ENCODE data around the gene ARRDC5.
"Not testable (repeated sequence)": the region's sequence is repeated elsewhere in the genome, so short reads cannot be mapped to it uniquely, and the experiment has no call there.

Gene ARRDC5

GRCh38 chr19:4939466-4939865 is 36.8 kb upstream of the ARRDC5 start:
- Histone ChIP-seq H3K9ac (ENCODE audit: low read length) (no peak overlapping the region), H3K27ac (ENCODE audit: low read length) (no peak overlapping the region), H3K79me2 (ENCODE audit: low read length) (peaks cover 53% of the 10 kb centered on the region)

GRCh38 chr19:4938461-4938860 is 35.8 kb upstream of the ARRDC5 start:
- H3K4me3 ChIP-seq (ENCODE audit: low read length); H2AFZ ChIP-seq (ENCODE audit: low read length); H3K27me3 ChIP-seq (replicated peaks; ENCODE audit: insufficient read depth, low read length); H4K20me1 ChIP-seq (ENCODE audit: insufficient read depth, low read length); H3K27ac ChIP-seq (ENCODE audit: low read length); DNase-seq; H3F3A ChIP-seq (ENCODE audit: insufficient read depth, low read length); H3K4me1 ChIP-seq (ENCODE audit: low read length); H3K9me2 ChIP-seq (replicated peaks; ENCODE audit: insufficient read depth, low read length); H3K9me3 ChIP-seq (replicated peaks; ENCODE audit: insufficient read depth, low read length); H3K9ac ChIP-seq (ENCODE audit: low read length); H3K4me2 ChIP-seq (ENCODE audit: low read depth, low read length): not testable (repeated sequence)
- H3K36me3 ChIP-seq (replicated peaks; ENCODE audit: insufficient read depth, low read length): peaks cover 13% of the 10 kb centered on the region; the same call in 1 of the 2 replicates
- H3K79me2 ChIP-seq (ENCODE audit: low read length): peaks cover 55% of the 10 kb centered on the region

More at GRCh38 chr19:4939466-4939865, 36.8 kb upstream of the ARRDC5 start:
- Histone ChIP-seq H3K4me2 (ENCODE audit: low read depth, low read length) (no peak overlapping the region), H2AFZ (ENCODE audit: low read length) (no peak overlapping the region), H3K4me1 (ENCODE audit: low read length) (no peaks in the 10 kb centered on the region), H4K20me1 (ENCODE audit: insufficient read depth, low read length) (peaks cover 2% of the 10 kb centered on the region), H3K9me3 (replicated peaks; ENCODE audit: insufficient read depth, low read length) (no peaks in the 10 kb centered on the region), H3K4me3 (ENCODE audit: low read length) (no peak overlapping the region), H3K9me2 (replicated peaks; ENCODE audit: insufficient read depth, low read length) (no peaks in the 10 kb centered on the region), H3K27me3 (replicated peaks; ENCODE audit: insufficient read depth, low read length) (no peaks in the 10 kb centered on the region), H3K36me3 (replicated peaks; ENCODE audit: insufficient read depth, low read length) (peaks cover 15% of the 10 kb centered on the region), H3F3A (ENCODE audit: insufficient read depth, low read length) (0 out of 2 replicates have a peak, but pooled peaks cover 5% of the 10 kb centered on the region)
- DNase-seq: no peak
- TF ChIP-seq EZH2 (optimal IDR thresholded peaks at IDR 0.05; ENCODE audit: low read depth, low read length) (no peak), EZH2phosphoT487 (IDR thresholded peaks at IDR 0.05; ENCODE audit: low read length) (no peak), CTCF (IDR thresholded peaks at IDR 0.05; ENCODE audit: low read length) (no peak)

- H3K9me2 ChIP-seq (replicated peaks; ENCODE audit: insufficient read depth, low read length): no peaks in the 10 kb centered on the region
- H3K4me3 ChIP-seq (ENCODE audit: low read length): no peak overlapping the region
- H3F3A ChIP-seq (ENCODE audit: insufficient read depth, low read length): 0 out of 2 replicates have a peak, but pooled peaks cover 5% of the 10 kb centered on the region
- peaks cover 60% of the 10 kb centered on the region for H3K79me2 ChIP-seq (ENCODE audit: low read length)
- TF ChIP-seq CTCF (IDR thresholded peaks at IDR 0.05; ENCODE audit: low read length) (no peak), EZH2 (optimal IDR thresholded peaks at IDR 0.05; ENCODE audit: low read depth, low read length) (no peak), EZH2phosphoT487 (IDR thresholded peaks at IDR 0.05; ENCODE audit: low read length) (no peak)
- no peaks in the 10 kb centered on the region for H3K4me1 ChIP-seq (ENCODE audit: low read length)
- H3K27ac ChIP-seq (ENCODE audit: low read length): no peak overlapping the region
- H2AFZ ChIP-seq (ENCODE audit: low read length): no peak overlapping the region
- no peaks in the 10 kb centered on the region for H3K27me3 ChIP-seq (replicated peaks; ENCODE audit: insufficient read depth, low read length)
- H3K9ac ChIP-seq (ENCODE audit: low read length): no peak overlapping the region
- H3K4me2 ChIP-seq (ENCODE audit: low read depth, low read length): no peak overlapping the region
- H4K20me1 ChIP-seq (ENCODE audit: insufficient read depth, low read length): peaks cover 4% of the 10 kb centered on the region
- no peaks in the 10 kb centered on the region for H3K9me3 ChIP-seq (replicated peaks; ENCODE audit: insufficient read depth, low read length)
- no peak for DNase-seq
- peaks cover 13% of the 10 kb centered on the region; the same call in 1 of the 2 replicates for H3K36me3 ChIP-seq (replicated peaks; ENCODE audit: insufficient read depth, low read length)
Observed at GRCh38 chr19:4937060-4937459, 34.4 kb upstream of the ARRDC5 start.

GRCh38 chr19:4935444-4935843 is 32.7 kb upstream of the ARRDC5 start:
- no peak overlapping the region for H2AFZ ChIP-seq (ENCODE audit: low read length)
- H3K9me3 ChIP-seq (replicated peaks; ENCODE audit: insufficient read depth, low read length): no peaks in the 10 kb centered on the region
- no peaks in the 10 kb centered on the region for H3K27me3 ChIP-seq (replicated peaks; ENCODE audit: insufficient read depth, low read length)
- H4K20me1 ChIP-seq (ENCODE audit: insufficient read depth, low read length): peaks cover 4% of the 10 kb centered on the region
- H3K4me1 ChIP-seq (ENCODE audit: low read length): no peaks in the 10 kb centered on the region
- no peak overlapping the region for H3K4me2 ChIP-seq (ENCODE audit: low read depth, low read length)
- no peak for TF ChIP-seq CTCF (IDR thresholded peaks at IDR 0.05; ENCODE audit: low read length)
- TF ChIP-seq EZH2phosphoT487 (IDR thresholded peaks at IDR 0.05; ENCODE audit: low read length): no peak
- TF ChIP-seq EZH2 (optimal IDR thresholded peaks at IDR 0.05; ENCODE audit: low read depth, low read length): no peak
- no peak overlapping the region for H3K27ac ChIP-seq (ENCODE audit: low read length)
- H3K9ac ChIP-seq (ENCODE audit: low read length): no peak overlapping the region
- no peaks in the 10 kb centered on the region for H3K9me2 ChIP-seq (replicated peaks; ENCODE audit: insufficient read depth, low read length)
- no peak overlapping the region for H3K4me3 ChIP-seq (ENCODE audit: low read length)
- 0 out of 2 replicates have a peak, but pooled peaks cover 5% of the 10 kb centered on the region for H3F3A ChIP-seq (ENCODE audit: insufficient read depth, low read length)
- peaks cover 16% of the 10 kb centered on the region; the same call in 1 of the 2 replicates for H3K36me3 ChIP-seq (replicated peaks; ENCODE audit: insufficient read depth, low read length)
- no peak for DNase-seq
- peaks cover 58% of the 10 kb centered on the region for H3K79me2 ChIP-seq (ENCODE audit: low read length)
